MM.1S (cell line): ENCODE data around the gene MAP4.
"Not testable (repeated sequence)": the region's sequence is repeated elsewhere in the genome, so short reads cannot be mapped to it uniquely, and the experiment has no call there.

Experiments used
- DNase-seq: peaks from one replicate; pipeline ENCODE4 v3.0.0-alpha.2; 2015
- H2AFZ ChIP-seq: fragments of 300-600 bp; sonication (generic); 2 replicates; pipeline ENCODE4 v1.6.0; 2016; ENCODE audit warnings: antibody characterized with exemption, low read length
- H3F3A ChIP-seq: fragments of 300-600 bp; sonication (generic); 2 replicates; pipeline ENCODE4 v1.6.1; 2016; ENCODE audit warnings: mild to moderate bottlenecking, antibody characterized with exemption, low read length, moderate library complexity, mixed read lengths; ENCODE audit not compliant: insufficient read depth
- H3K27ac ChIP-seq: fragments of 300-600 bp; sonication (generic); 2 replicates; pipeline ENCODE4 v1.5.1; 2016; ENCODE audit warnings: mild to moderate bottlenecking, low read length
- H3K27me3 ChIP-seq: fragments of 300-600 bp; sonication (generic); replicated peaks from 2 replicates; pipeline ENCODE4 v1.6.0; 2016; ENCODE audit warnings: low read length; ENCODE audit not compliant: insufficient read depth
- H3K36me3 ChIP-seq: fragments of 300-600 bp; sonication (generic); replicated peaks from 2 replicates; pipeline ENCODE4 v1.6.1; 2016; ENCODE audit warnings: mild to moderate bottlenecking, low read length, mixed read lengths; ENCODE audit not compliant: insufficient read depth
- H3K4me1 ChIP-seq: fragments of 300-600 bp; sonication (generic); 2 replicates; pipeline ENCODE4 v1.6.1; 2016; ENCODE audit warnings: low read length, mixed read lengths
- H3K4me2 ChIP-seq: fragments of 300-600 bp; sonication (generic); 2 replicates; pipeline ENCODE4 v1.6.0; 2016; ENCODE audit warnings: low read depth, low read length
- H3K4me3 ChIP-seq: fragments of 300-600 bp; sonication (generic); 2 replicates; pipeline ENCODE4 v1.5.1; 2016; ENCODE audit warnings: low read length, mixed read lengths
- H3K79me2 ChIP-seq: fragments of 300-600 bp; sonication (generic); 2 replicates; pipeline ENCODE4 v1.6.1; 2016; ENCODE audit warnings: mixed run types, low read length, mixed read lengths
- H3K9ac ChIP-seq: fragments of 300-600 bp; sonication (generic); 2 replicates; pipeline ENCODE4 v1.6.1; 2016; ENCODE audit warnings: low read length, mixed read lengths
- H3K9me2 ChIP-seq: fragments of 300-600 bp; sonication (generic); replicated peaks from 2 replicates; pipeline ENCODE4 v1.6.1; 2016; ENCODE audit warnings: mild to moderate bottlenecking, low read length, mixed read lengths; ENCODE audit not compliant: insufficient read depth
- H3K9me3 ChIP-seq: fragments of 300-600 bp; sonication (generic); replicated peaks from 2 replicates; pipeline ENCODE4 v1.6.1; 2016; ENCODE audit warnings: mild to moderate bottlenecking, low read length, mixed read lengths; ENCODE audit not compliant: insufficient read depth
- H4K20me1 ChIP-seq: fragments of 300-600 bp; sonication (generic); 2 replicates; pipeline ENCODE4 v1.6.1; 2016; ENCODE audit warnings: mild to moderate bottlenecking, low read length, moderate library complexity, mixed read lengths; ENCODE audit not compliant: insufficient read depth
- EZH2 ChIP-seq: fragments of 300-600 bp; sonication (generic); optimal IDR thresholded peaks from 2 replicates; pipeline ENCODE3; 2017; ENCODE audit warnings: low read depth, mild to moderate bottlenecking, antibody characterized with exemption, low read length, mixed read lengths
- EZH2phosphoT487 ChIP-seq: fragments of 300-600 bp; sonication (generic); IDR thresholded peaks from 2 replicates; pipeline ENCODE4 v1.6.1; 2018; ENCODE audit warnings: antibody characterized with exemption, low read length
- TF ChIP-seq, protein P1 (sequence below): fragments of 300-600 bp; sonication (generic); IDR thresholded peaks from 2 replicates; pipeline ENCODE4 v1.5.1; 2016; ENCODE audit warnings: antibody characterized with exemption, low read length, mixed read lengths

The MAP4 gene

GRCh38 chr3:48006794-48007193, 9.4 kb downstream of the MAP4 start:
- not testable (repeated sequence) for H3K4me2 ChIP-seq, H3K9me3 ChIP-seq, H3K27ac ChIP-seq, H3F3A ChIP-seq, H3K4me1 ChIP-seq, DNase-seq, H2AFZ ChIP-seq, H3K4me3 ChIP-seq, H4K20me1 ChIP-seq, H3K79me2 ChIP-seq, H3K9ac ChIP-seq, H3K36me3 ChIP-seq, H3K27me3 ChIP-seq, H3K9me2 ChIP-seq

- Histone ChIP-seq H2AFZ (no peak overlapping the region), H3K27ac (no peak overlapping the region), H3F3A (no peaks in the 10 kb centered on the region), H3K4me3 (no peak overlapping the region), H3K27me3 (no peaks in the 10 kb centered on the region), H3K79me2 (peaks cover 8% of the 10 kb centered on the region; the same call in 1 of the 2 replicates), H3K9ac (no peak overlapping the region), H3K9me3 (no peaks in the 10 kb centered on the region), H3K36me3 (no peaks in the 10 kb centered on the region), H4K20me1 (no peaks in the 10 kb centered on the region), H3K4me2 (no peak overlapping the region), H3K9me2 (no peaks in the 10 kb centered on the region), H3K4me1 (no peaks in the 10 kb centered on the region)
- TF ChIP-seq EZH2 (no peak), EZH2phosphoT487 (no peak)
- TF ChIP-seq, protein P1, sequence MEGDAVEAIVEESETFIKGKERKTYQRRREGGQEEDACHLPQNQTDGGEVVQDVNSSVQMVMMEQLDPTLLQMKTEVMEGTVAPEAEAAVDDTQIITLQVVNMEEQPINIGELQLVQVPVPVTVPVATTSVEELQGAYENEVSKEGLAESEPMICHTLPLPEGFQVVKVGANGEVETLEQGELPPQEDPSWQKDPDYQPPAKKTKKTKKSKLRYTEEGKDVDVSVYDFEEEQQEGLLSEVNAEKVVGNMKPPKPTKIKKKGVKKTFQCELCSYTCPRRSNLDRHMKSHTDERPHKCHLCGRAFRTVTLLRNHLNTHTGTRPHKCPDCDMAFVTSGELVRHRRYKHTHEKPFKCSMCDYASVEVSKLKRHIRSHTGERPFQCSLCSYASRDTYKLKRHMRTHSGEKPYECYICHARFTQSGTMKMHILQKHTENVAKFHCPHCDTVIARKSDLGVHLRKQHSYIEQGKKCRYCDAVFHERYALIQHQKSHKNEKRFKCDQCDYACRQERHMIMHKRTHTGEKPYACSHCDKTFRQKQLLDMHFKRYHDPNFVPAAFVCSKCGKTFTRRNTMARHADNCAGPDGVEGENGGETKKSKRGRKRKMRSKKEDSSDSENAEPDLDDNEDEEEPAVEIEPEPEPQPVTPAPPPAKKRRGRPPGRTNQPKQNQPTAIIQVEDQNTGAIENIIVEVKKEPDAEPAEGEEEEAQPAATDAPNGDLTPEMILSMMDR = no peak
- no peak for DNase-seq
Measured at GRCh38 chr3:48004694-48005093, 11.5 kb downstream of the MAP4 start.

GRCh38 chr3:48002787-48003186, 13.4 kb downstream of the MAP4 start:
- no peak for DNase-seq
- H4K20me1 ChIP-seq = no peaks in the 10 kb centered on the region

GRCh38 chr3:48001991-48002390, 14.2 kb downstream of the MAP4 start:
- Histone ChIP-seq H3K4me1 (no peaks in the 10 kb centered on the region), H3K4me3 (no peak overlapping the region), H4K20me1 (no peaks in the 10 kb centered on the region), H3K36me3 (no peaks in the 10 kb centered on the region), H3K27me3 (no peaks in the 10 kb centered on the region), H3K9me2 (no peaks in the 10 kb centered on the region), H3F3A (no peaks in the 10 kb centered on the region), H3K9me3 (no peaks in the 10 kb centered on the region), H2AFZ (no peak overlapping the region), H3K27ac (no peak overlapping the region), H3K9ac (no peak overlapping the region), H3K79me2 (peaks cover 20% of the 10 kb centered on the region), H3K4me2 (no peak overlapping the region)
- no peak for DNase-seq
- no peak for TF ChIP-seq EZH2phosphoT487
- TF ChIP-seq, protein P1 = no peak
- TF ChIP-seq EZH2 = no peak

More at GRCh38 chr3:48002787-48003186, 13.4 kb downstream of the MAP4 start:
- H3F3A ChIP-seq = no peaks in the 10 kb centered on the region
- no peak overlapping the region for H2AFZ ChIP-seq
- TF ChIP-seq EZH2phosphoT487 (no peak), EZH2 (no peak)
- TF ChIP-seq, protein P1 = no peak
- no peaks in the 10 kb centered on the region for H3K36me3 ChIP-seq
- no peak overlapping the region for H3K4me3 ChIP-seq
- no peak overlapping the region for H3K9ac ChIP-seq
- no peak overlapping the region for H3K4me2 ChIP-seq
- H3K27ac ChIP-seq = no peak overlapping the region
- H3K9me2 ChIP-seq = no peaks in the 10 kb centered on the region
- no peaks in the 10 kb centered on the region for H3K4me1 ChIP-seq
- peaks cover 20% of the 10 kb centered on the region for H3K79me2 ChIP-seq
- H3K9me3 ChIP-seq = no peaks in the 10 kb centered on the region
- no peaks in the 10 kb centered on the region for H3K27me3 ChIP-seq
